Measurements from ENCODE around the gene DPP6. TPM values are rescaled to one million over a fixed set of nuclear protein-coding genes. Genes with fewer than 3 reads are reported as not detected.

Gene DPP6
- total RNA-seq, 4 donors from 2014 or later = 1.5 to 2.9 TPM; not detected in 2

DNA sequence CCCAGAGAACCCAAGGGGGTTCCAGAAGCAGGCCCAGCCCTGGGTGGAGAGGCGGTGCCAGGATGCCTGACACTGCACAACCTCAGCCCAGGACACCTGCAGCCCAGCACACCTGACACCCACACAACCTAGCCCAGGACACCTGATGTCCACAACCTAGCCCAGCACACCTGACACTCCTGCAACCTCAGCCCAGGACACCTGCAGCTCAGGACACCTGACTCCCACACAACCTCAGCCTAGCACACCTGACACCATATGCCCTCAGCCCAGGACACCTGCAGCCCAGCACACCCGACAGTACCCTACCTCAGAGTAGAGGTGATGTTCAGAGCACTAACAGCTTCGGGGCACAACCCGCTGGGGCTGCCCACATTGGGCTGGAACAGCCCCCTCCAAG is 863.4 kb downstream of the DPP6 start:
- no peak for DNase-seq
- Histone ChIP-seq H3K27ac (no peak overlapping the region), H3K27me3 (peaks cover 0 to 3% of the 10 kb centered on the region in 2 donors), H3K9me3 (peaks cover 0 to 4% (median 0%) of the 10 kb centered on the region in 4 donors), H3K36me3 (no peaks in the 10 kb centered on the region), H3K4me3 (no peak overlapping the region), H3K4me1 (peaks cover 0 to 8% (median 0%) of the 10 kb centered on the region in 4 donors)
- TF ChIP-seq, protein P1, sequence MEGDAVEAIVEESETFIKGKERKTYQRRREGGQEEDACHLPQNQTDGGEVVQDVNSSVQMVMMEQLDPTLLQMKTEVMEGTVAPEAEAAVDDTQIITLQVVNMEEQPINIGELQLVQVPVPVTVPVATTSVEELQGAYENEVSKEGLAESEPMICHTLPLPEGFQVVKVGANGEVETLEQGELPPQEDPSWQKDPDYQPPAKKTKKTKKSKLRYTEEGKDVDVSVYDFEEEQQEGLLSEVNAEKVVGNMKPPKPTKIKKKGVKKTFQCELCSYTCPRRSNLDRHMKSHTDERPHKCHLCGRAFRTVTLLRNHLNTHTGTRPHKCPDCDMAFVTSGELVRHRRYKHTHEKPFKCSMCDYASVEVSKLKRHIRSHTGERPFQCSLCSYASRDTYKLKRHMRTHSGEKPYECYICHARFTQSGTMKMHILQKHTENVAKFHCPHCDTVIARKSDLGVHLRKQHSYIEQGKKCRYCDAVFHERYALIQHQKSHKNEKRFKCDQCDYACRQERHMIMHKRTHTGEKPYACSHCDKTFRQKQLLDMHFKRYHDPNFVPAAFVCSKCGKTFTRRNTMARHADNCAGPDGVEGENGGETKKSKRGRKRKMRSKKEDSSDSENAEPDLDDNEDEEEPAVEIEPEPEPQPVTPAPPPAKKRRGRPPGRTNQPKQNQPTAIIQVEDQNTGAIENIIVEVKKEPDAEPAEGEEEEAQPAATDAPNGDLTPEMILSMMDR (IDR thresholded peaks at IDR 0.05) = no peak

DNA sequence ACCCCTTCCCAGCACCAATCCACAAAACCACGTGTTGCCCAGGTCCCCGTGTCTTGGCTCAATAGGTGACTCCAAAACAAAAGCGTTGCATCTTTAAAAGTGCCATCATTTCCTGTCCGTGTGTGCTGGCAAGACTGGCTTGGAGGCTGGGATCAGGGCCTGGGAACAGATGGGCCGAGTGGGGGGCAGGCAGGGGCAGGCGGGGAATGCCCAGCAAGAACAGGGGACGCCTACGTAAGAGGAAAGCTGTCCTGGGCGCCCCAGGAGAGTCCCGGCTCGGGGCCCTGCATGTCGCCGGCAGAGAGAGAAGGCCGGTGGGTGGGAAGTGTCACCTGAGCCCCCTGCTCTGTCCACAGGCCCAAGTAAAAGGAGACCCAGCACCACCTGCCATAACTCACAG is 864.2 kb downstream of the DPP6 start:
- Histone ChIP-seq H3K27ac (no peak overlapping the region), H3K4me3 (no peak overlapping the region), H3K27me3 (peaks cover 0 to 3% of the 10 kb centered on the region in 2 donors), H3K36me3 (no peaks in the 10 kb centered on the region), H3K9me3 (peaks cover 0 to 1% (median 0%) of the 10 kb centered on the region in 4 donors), H3K4me1 (peaks cover 0 to 8% (median 0%) of the 10 kb centered on the region in 4 donors)
- TF ChIP-seq POLR2A (IDR thresholded peaks at IDR 0.05) = no peak
- DNase-seq = no peak

DNA sequence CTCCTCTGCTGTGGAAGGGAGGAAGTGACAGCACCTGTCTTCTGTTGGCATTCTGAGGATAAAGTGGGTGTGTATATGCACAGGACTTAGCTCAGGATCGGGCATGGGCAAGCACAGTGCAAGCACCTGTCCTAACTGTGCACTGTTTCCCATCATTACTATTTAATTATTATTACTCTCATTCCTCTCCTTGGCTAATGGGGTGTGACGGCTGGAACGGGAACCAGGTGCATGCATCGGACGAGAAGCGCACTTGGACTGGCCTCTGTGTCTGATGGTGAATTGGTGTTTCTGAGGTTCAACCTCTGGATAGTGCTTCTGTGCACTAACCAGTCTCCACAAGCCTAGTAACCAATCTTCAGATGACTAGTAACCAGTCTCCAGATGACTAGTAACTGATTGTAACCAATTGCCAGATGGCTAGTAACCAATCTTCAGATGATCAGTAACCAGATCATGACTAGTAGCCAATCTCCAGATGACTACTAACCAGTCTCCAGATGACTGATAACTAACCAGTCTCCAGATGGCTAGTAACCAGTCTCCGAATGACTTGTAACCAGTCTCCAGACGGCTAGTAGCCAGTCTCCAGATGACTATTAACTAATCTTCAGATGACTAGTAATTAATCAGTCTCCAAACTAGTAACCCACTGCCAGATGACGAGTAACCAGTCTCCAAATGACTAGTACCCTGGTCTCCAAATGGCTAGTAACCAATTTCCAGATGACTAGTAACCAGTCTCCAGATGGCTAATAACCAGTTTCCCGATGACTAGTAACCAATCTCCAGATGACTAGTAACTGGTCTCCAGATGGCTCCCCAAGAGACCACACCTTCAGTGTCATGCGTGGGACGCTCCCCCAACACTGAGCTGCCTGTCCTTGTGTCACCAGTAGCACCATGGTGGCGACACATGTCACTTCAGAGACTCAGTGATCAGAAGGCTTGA is 864.9 kb downstream of the DPP6 start:
- DNase-seq = no peak
- no peak for TF ChIP-seq POLR2A (IDR thresholded peaks at IDR 0.05)
- TF ChIP-seq, protein P1 (IDR thresholded peaks at IDR 0.05) = no peak
- H3K4me3 ChIP-seq = no peak overlapping the region
- no peak overlapping the region for H3K27ac ChIP-seq
- no peaks in the 10 kb centered on the region for H3K9me3 ChIP-seq
- H3K4me1 ChIP-seq = peaks cover 0 to 8% (median 0%) of the 10 kb centered on the region in 4 donors
- no peaks in the 10 kb centered on the region for H3K36me3 ChIP-seq
- peaks cover 0 to 3% of the 10 kb centered on the region in 2 donors for H3K27me3 ChIP-seq

DNA sequence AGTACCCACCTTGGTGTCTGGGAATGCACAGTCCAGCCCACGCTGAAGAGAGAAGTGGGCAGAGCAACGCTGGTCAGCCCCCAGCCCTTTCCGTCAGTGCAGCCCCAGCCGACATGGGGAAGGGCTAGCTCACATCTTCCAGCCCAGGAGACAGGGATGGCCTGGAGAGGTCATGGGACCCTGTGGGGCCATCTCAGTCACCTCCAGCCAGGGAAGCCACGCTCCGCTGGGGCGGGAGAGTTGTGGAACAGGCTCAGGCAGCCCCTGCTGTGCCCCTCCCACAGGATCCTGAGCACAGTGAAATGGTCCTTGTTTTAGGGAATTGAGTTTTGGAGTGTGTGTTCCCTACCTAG is 865.6 kb downstream of the DPP6 start:
- peaks cover 0 to 8% (median 0%) of the 10 kb centered on the region in 4 donors for H3K4me1 ChIP-seq
- H3K4me3 ChIP-seq = no peak overlapping the region
- no peaks in the 10 kb centered on the region for H3K36me3 ChIP-seq
- H3K27me3 ChIP-seq = peaks cover 0 to 3% of the 10 kb centered on the region in 2 donors
- TF ChIP-seq, protein P1 (IDR thresholded peaks at IDR 0.05) = no peak
- TF ChIP-seq POLR2A (IDR thresholded peaks at IDR 0.05) = no peak
- DNase-seq = no peak
- H3K9me3 ChIP-seq = no peaks in the 10 kb centered on the region
- H3K27ac ChIP-seq = no peak overlapping the region

DNA sequence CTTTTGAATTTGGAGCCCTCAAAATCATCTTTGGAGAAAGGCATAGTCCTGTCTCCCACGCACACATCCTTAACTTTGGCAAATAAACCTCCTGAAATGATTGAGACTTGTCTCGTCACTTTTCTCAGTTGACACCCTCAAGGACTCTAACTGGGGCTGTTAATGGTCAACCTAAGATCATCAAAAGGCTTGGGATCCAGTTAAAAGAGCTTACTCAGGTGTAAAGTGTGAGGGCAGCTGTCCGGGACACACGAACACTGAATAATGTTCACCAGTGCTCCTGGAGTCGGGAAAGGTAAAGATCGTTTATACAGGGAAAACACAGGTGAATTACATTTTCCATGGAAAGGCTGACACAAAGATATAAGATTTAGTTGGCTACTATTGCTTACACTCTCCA is 866.1 kb downstream of the DPP6 start:
- no peak overlapping the region for H3K4me3 ChIP-seq
- no peaks in the 10 kb centered on the region for H3K9me3 ChIP-seq
- DNase-seq = no peak
- no peak overlapping the region for H3K27ac ChIP-seq
- peaks cover 0 to 3% of the 10 kb centered on the region in 2 donors for H3K27me3 ChIP-seq
- TF ChIP-seq, protein P1 (IDR thresholded peaks at IDR 0.05) = no peak
- TF ChIP-seq POLR2A (IDR thresholded peaks at IDR 0.05) = no peak
- no peaks in the 10 kb centered on the region for H3K36me3 ChIP-seq
- peaks cover 0 to 8% (median 0%) of the 10 kb centered on the region in 4 donors for H3K4me1 ChIP-seq

DNA sequence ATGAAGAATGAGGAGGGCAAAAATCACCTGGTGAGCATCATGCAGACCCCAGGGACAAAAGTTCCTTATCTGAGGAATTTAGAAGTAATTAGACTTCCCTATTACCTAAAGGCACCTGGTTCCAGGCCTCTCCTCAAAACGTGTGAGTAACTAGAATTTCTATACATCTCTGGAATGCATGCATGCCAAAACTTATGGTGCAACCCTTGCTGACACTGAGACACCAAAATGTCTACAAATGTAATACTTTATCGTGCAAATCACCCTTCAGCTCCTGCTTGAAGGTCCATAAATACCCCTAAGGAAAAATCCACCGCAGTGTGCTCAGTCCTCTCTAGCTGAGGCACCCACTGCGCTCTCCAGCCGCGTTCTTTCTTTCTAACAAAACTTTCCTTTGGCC is 866.5 kb downstream of the DPP6 start:
- Histone ChIP-seq H3K9me3 (no peaks in the 10 kb centered on the region), H3K4me1 (peaks cover 0 to 8% (median 0%) of the 10 kb centered on the region in 4 donors), H3K27ac (no peak overlapping the region), H3K36me3 (no peaks in the 10 kb centered on the region), H3K27me3 (peaks cover 0 to 3% of the 10 kb centered on the region in 2 donors), H3K4me3 (no peak overlapping the region)
- DNase-seq = no peak
- no peak for TF ChIP-seq POLR2A (IDR thresholded peaks at IDR 0.05)

All from Peyer's patch (tissue), 4 donors.